Measurements from ENCODE around the gene TMEM95.
A peak's percentile ranks its signal among the peaks of the same experiment; 100 is the strongest.

Gene TMEM95

DNA sequence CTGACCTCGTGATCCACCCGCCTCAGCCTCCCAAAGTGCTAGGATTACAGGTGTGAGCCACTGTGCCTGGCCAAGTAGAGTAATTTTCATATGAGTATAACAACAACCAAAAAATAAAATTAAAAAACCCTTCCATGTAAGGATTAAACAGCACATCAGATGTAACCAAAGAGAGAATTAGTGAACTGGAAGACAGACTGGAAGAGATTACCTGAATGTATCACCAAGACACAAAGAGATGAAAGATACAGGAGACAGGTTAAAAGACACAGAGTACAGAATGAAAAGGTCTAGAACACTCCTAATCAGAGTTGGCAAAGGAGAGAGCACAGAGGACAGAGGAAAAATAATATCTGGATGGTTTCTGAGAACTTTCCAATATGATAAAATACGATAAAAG is 24.2 kb downstream of the TMEM95 start:
- DNase-seq (ENCODE audit: low read depth): no peak

DNA sequence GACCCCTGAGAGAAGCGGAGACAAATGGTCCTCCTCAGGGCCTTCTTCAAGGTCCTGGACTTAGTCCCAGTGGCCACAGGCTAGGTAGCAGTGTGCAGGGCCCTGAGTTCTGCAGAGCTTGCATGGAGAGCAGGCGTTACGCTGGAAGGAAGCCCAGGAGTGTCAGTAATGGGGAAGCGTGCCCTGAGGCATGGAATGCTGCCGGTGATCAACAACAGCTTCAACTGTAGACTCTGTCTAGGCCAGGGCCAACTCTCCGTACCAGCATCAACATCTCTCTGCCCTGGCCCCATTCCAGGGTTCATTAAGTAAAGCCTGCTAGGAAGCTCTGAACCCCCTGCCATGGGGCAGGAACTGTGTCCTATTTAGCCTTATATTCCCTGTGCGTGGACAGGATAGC is 25.4 kb downstream of the TMEM95 start:
- peak; percentile 79 for DNase-seq (ENCODE audit: low read depth)

DNA sequence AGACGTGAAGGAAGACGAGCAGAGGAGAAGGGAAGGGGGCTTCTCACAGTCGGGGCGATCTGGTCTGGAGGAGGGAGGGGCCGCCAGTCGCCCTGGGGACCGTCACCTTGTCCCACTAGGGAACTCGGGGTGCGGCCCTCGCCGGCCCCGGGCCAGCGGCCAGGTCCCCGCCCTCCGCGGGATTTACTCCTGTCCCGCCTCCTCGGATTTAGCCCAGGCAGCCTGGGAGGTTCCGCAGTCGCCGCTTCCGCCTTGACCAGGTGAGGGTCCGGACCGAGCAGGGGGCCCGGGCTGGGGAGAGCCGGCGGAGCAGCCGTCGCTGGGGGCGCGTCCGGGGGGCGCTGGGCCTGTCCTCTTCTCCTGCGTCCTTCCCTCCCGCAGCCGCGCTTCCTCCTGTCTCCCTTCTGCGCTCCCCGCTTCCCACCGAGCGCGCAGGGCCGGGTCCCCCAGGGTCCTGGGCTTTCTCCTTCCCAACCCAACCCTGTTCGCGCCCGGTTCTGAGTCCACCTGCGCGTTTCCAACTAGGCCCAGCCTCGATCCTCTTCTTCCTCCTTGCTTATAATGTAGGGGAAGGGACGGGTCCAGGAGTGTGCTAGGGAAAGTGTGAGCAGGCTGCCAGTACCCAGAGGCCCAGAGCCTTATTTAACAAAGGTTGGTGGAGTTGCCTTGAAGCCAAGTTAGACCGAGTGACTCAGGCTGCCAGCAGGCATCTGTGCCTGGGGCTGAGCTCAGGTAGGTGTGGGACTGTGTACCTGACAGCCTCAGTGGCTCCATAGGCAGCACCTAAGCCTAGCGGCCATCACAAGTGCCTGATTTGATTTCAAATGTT is 26.1 kb downstream of the TMEM95 start, which contains the start of gene TNK1:
TNK1 (plus strand) TSS at position 235 of the 829 bp plus-strand sequence. CDS start 1,838 bp downstream, outside the sequence.
- DNase-seq (ENCODE audit: low read depth): no peak

DNA sequence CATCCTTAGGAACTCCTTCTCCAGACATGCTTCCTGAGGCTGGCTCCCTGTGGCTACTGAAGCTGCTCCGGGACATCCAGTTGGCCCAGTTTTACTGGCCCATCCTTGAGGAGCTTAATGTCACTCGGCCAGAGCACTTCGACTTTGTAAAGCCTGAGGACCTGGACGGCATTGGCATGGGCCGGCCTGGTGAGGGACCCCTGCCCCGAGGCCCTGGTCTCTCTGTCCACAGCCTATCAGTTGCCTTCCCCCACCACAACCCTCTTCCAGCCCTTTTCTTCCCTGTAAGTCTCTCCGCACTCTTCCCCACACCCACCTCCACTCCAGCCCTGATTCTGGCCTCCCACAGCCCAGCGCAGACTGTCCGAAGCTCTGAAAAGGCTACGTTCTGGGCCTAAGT is 27.9 kb downstream of the TMEM95 start:
- DNase-seq (ENCODE audit: low read depth): no peak

DNA sequence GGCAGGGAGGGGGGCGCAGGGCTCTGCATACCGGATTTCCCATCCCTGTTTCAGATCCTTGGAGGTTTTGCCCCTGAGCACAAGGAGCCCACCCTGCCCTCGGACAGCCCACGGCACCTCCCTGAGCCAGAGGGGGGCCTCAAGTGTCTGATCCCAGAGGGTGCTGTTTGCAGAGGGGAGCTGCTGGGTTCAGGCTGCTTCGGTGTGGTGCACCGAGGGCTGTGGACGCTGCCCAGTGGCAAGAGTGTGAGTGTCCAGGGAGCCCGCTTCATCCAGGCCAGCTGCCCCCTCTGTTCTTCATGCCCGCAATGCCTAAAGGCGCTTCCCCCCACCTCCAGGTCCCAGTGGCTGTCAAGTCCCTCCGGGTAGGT is 28.4 kb downstream of the TMEM95 start:
- no peak for DNase-seq (ENCODE audit: low read depth)

DNA sequence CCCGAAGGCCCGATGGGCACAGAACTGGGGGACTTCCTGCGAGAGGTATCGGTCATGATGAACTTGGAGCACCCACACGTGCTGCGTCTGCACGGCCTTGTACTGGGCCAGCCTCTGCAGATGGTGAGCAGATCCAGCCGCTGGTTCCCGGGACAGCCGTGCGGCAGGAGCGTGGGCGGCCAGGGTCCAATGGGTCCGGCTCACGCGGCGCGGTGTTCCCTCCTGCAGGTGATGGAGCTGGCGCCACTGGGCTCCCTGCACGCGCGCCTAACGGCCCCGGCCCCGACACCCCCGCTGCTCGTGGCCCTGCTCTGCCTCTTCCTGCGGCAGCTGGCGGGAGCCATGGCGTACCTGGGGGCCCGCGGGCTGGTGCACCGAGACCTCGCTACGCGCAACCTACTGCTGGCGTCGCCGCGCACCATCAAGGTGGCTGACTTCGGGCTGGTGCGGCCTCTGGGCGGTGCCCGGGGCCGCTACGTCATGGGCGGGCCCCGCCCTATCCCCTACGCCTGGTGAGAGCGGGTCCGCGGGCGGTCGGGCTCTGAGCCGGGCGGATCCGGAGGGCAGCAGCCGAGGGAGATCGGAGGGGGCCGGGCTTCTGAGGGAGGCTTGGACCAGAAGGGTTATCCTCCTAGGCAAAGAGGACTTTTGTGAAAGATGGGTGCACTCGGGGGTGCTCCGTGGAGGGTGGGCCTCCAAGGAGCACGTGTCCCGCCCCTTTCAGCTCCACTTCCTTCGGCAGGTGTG is 29.0 kb downstream of the TMEM95 start:
- DNase-seq (ENCODE audit: low read depth): no peak

DNA sequence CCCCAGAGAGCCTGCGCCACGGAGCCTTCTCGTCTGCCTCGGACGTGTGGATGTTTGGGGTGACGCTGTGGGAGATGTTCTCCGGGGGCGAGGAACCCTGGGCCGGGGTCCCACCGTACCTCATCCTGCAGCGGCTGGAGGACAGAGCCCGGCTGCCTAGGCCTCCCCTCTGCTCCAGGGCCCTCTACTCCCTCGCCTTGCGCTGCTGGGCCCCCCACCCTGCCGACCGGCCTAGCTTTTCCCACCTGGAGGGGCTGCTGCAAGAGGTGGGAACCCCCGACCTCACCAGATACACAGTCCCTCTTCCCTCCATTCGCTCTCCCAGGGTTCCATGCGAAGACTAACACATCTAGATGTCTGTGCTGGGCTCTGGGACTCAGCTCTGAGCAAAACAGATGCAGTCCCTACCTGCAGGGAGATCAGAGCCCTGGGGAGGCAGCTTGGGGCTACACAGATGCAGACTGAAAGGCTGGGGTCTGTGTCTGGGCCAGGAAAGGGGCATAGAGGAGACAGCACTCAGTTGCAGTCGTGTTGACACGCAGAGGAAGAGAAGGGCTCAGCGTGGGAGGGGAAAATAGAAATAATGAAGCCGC is 29.6 kb downstream of the TMEM95 start:
- no peak for DNase-seq (ENCODE audit: low read depth)

DNA sequence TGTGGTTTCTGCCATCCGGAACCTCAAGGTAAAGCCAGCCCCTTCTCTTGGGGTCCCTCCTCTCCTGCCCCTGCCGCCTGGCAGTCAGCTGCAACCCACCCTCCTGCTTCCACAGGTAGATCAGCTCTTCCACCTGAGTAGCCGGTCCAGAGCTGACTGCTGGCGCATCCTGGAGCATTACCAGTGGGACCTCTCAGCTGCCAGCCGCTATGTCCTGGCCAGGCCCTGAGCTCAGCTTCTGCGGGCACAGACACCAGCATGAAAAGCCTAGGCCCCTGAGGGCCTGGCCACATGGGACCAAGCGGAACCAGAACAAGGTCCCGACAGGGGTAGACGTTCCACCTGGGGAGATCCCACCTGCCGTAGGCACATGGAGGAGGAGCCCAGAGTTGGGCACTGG is 33.9 kb downstream of the TMEM95 start:
- no peak for DNase-seq (ENCODE audit: low read depth)

DNA sequence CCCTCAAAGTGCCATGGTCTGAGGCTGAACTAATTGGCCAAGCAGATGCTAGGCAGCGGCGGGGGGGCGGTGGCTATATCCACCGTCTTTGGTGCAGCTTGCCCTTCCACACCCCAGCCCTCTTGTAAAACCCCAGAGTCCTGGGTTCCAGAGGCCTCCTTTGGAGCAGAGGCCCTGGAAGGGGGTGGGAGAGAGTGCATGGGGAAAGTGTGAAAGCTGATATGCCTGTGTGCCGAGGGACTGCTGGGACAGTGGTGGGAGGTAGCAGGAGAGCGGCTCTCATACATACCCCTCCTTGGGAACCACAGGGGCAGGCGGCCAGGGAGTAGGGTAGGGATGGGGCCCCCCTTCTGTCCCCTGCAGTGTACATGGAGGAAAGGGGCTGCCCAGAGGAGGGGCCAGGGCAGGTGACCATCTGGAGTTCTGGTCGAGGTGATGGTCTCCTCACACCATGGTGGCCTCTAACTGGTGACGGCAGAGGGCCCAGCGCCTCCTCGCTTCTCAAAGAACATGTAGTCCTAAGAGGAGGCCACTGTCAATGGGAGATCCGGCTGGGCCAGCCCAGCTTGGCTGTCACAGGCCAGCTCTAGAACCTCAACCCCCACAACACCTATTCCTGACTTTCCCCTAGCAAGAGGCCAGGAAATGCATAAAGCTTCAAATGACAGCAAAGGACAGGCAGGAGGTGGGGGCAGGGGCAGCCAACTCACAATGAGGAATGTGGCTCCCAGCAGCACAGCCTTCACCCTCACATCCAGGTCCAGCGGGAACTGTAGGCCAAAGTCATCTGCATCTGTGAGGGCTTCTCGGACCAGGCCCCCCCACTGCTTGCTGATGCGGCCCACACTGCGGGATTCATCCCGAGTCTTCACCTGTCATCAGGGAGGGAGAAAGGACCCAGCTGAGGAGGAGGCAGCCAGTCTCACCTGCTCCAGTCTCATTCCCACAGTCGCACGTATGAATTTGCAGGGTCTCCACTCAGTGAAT is 35.3 kb downstream of the TMEM95 start:
- DNase-seq (ENCODE audit: low read depth): no peak

DNA sequence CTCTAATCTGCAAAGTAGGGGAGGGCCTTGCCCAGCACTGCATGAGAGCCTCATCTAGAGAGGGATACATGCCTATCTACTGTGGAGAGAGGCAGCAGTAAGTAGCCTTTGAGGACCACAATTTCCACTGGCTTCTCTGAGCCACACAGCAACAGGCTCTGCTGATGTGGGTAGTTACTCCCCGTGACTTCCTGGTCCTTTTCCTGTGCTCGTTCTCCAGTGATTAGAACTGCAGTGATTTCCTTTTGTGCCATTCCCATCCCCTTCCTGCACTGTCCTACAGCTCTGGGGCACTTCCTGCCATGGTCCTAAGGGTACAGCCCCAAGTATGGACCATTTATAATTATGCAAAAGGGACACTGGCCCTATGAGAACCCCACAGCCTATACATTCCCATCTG is 36.4 kb downstream of the TMEM95 start:
- no peak for DNase-seq (ENCODE audit: low read depth)

DNA sequence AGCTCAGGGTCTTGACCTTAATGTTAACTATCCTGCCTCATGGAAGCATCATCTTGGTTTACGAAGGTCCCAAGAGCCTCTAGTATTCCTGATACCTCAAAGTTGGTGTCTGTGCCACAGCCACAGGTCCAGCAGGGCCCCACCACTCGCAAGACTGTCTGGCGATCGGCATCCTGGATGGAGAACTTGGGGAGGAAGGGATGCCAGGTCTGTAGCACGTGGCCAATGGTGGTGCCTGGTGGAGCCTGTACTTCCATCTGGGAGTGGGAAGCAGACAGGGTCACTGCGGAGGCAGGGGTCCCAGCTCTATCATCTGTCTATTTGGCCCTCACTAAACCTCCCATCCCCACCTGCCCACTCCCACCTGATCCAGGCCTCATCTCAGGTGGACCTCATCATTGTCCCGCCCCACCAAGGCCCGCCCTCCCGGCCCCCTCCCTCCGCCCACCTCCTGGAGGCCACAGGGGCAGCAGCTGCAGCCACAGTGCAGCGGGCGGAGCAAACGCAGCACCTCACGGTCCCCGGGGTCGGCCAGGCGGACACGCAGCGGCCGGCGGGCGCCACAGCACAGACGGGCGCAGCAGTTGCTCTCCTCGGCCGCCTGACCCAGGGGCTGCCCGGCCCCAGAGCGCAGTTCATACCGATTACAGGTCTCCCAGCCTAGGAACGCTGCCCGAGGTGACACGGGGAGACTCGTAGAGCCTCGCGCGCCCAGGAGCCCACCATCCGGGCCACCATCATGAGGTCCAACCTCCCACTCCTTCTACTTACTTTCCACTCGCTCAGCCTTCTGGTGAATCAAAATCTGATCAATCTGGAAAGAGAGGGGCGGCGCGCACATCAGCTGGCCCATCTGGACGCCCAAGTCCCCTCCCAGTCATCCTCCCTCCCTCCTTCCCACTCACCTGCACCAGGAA is 38.0 kb downstream of the TMEM95 start:
- DNase-seq (ENCODE audit: low read depth): no peak

DNA sequence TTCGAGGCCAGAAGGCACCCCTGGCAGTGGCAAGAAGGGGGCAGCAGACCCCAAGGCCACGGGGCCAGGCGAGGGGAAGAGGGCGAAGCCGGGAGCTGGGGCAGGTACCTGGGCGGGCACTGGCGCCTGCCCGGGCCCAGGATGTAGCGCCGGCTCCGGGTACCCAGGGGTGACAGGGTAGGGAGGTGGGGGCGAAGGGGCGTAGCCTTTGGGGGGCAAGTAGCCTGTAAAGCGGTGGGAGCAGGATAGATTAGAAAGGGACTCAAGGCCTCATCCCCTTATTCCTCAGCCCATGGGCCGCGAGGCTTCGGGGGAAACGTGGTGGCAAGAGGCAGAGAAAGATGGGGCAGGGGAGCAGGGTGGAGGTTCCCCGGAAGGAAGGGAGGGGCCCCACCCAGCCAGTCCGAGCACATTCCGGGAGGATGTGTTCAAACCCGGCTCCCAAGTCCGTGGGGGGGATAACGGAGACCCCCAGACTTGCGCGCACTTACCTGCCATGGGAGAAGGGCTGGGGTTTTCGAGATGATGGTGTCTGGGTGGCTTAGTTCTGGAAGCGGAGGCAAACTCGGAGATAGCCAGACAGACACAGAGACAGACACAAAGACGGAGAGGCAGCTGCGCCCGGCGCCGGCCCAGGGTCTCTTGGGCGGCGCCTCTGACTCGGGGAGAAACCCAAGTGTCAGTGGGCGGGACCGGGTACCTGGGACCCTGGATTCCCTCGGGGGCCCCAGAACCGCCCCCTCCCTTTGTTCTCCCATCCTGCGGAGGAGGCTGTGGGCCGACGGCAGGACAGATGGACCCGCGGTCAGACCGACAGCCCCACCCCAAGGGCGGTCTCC is 38.9 kb downstream of the TMEM95 start:
- no peak for DNase-seq (ENCODE audit: low read depth)

DNA sequence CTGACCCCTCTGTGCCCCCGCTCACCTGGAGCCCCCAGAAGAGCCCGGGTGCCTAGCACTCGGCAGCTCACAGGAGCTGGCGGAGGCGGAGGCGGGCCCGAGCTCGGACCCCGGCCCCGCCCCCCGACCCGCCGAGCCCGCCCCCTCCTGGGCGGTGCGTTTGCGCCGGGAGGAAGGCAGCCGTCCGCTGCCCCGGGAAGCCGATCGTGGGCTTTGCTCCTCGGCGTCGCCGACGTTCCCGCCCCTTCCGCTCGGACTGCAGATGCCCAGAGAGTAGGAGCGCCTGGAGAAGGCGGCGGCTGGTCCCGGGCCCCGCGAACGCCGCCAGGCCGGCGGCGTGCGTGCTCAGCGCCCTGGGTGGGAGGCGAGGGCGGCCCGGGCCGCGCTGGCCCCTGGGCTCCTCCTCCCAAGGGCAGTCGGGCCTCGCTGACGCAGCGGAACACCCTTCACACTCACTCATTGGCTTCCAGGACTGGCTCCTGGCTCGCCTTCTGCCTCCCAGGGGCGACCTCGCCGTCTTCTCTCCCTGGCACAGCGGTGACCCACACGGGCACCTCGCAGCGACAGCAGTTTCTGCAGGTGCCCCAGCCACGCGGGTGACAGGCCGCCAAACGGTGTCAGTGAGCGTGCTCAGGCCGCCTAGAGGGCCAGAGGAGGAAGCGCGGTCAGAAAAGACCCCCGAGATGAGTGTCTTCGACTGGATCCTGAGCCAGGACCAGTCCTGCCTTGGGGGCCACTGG is 39.7 kb downstream of the TMEM95 start, which contains the start of gene PLSCR3:
PLSCR3 (minus strand) TSS at position 74 of the 740 bp plus-strand sequence. CDS start 415 bp downstream, outside the sequence.
- DNase-seq (ENCODE audit: low read depth): peak; percentile 83

DNA sequence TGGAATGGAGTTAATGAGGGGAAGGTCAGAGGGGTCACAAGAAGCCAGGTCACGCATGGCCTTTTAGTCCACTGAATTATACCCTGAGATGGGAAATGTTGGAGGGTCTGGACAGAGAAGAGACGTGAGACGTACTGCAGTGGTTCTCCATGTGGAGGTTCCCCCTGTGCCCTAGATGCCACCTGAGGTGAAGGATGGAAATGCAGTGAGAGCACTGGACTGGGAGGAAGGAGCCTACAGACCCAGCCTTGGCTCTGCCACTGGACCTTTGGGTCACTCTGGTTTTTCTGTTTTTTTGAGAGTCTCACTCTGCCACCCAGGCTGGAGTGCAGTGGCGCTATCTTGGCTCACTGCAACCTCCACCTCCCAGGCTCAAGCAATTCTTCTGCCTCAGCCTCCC is 41.2 kb downstream of the TMEM95 start:
- no peak for DNase-seq (ENCODE audit: low read depth)

DNA sequence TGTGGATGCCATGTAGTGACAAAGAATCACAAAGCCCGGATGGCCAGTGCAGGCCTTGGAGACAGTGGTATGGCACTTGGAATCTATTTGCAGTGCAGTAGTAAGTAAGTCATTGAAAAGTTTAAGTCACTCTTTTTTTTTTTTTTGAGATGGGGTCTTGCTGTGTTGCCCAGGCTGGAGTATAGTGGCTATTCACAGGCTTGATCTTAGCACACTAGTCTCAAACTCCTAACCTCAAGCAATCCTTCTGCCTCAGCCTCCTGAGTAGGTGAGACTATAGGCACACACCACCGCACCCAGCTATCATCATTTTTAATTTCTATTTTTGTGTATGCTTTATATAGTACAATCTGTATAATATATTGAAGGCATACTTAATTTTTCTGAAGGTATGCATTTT is 43.7 kb downstream of the TMEM95 start:
- no peak for DNase-seq (ENCODE audit: low read depth)

DNA sequence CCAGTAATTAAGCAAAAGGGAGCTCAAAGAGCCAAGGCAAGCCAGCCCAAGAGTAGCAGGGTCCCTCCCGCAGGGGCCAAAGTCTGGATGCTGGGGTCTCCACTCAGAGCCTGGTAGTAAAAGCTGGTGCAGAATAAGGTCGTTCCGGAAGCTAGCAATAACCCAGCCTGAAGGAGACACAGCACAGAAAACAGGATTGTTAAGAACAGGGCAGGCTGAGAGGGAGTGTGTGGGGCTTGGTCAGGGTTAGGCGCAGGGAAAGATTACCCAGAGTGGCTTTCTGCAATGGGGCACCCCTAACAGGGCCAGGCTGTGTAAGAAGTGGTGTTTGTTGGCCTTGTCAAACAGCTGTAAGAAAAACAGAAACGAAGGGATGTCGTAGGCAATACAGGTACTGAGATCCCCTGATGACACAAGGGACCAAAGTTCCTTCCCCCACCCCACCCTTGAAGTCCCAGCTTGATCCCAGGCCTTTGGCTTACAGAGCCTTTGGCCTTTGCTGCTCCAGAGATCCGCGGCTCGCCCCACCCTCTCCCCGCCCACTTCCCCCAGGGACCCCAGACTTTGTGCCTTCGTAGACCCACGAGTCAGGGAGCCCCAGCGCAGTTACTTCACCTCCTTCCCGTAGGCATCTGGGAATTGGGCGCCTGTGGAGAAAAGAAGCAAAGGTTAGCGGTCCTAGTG is 48.2 kb downstream of the TMEM95 start:
- no peak for DNase-seq (ENCODE audit: low read depth)

DNA sequence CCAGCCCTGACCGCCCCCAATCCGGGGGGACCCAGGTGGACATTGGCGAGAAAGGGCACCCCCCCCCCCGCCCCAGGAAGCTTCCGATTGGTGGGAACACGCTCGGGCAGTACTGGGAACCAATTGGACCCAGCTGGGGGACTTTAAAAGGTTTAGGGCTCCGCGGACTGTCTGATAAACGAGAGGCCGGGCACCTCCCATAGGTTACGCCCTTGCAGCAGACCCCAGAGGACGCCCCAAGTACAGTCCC is 48.7 kb downstream of the TMEM95 start:
- no peak for DNase-seq (ENCODE audit: low read depth)

DNA sequence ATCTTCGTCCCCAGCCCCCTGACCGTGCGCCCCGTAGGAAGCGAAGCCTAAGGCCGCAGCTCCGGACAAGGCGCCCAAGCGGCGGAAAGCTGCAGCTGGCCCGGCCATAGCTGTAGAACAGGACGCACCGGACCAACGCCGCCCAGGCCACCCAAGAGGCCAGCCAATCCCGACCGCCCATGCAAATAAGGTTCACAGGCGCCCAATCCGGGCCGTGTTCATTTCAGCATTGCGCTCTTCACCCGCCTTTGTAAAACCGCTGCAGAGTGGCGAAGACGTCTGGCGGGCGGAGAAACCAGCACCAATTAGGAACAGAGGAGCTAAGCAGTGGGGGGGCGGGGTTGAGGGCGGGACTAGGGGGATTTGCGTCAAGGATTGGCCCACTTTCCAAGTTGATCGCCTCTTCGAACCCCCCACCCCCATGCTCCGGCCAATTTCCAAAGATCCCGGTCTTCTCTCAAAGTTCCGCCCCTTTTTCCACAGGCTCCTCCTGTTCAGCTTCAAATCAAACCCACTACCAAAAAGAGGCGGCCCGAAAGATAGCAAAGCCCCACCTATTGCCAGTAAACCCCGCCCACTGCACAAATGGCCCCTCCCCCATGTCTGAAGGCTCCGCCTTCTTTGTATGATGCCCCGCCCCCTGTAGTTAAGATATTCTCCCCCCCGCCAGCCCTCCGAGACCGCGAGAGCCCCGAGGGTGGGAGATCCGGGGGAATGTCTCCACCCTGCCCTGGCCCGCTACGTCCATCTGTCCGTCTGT is 49.2 kb downstream of the TMEM95 start, which contains the start of gene TMEM256:
TMEM256 (minus strand) TSS at position 121 of the 760 bp plus-strand sequence; CDS start at position 108, 13 bp downstream.
- peak; percentile 99 for DNase-seq (ENCODE audit: low read depth)

Data from fibroblast of gingiva (primary cell).